ENCODE results near the gene UTRN. TPM values are rescaled to one million over a fixed set of nuclear protein-coding genes. Genes with fewer than 3 reads are reported as not detected.

UTRN gene
- total RNA-seq, 1 donor from 2014 or later: 146 TPM

DNA sequence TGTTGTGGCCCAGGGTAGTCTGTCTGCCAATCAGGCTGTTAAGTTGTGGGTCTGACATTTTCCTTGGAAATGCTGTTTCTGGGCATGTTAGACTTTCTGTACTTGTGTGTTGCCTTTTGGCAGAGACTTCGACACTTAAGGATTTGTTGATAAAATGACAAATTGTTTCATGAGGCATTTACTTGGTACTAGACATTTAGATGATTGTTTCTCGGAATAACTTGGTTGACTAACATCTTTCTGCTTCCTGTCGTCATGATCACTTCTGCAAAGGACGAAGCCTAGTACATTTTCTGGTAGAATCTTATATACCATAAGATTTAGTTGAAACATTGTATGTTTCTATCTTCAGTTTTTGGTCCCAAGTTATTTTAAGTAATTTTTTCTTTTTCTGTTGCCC is 34.1 kb downstream of the UTRN start:
- H3K4me3 Mint-ChIP-seq: no peak overlapping the region
- H3K4me1 Mint-ChIP-seq: peaks cover 42% of the 10 kb centered on the region
- no peaks in the 10 kb centered on the region for H3K36me3 Mint-ChIP-seq
- no peaks in the 10 kb centered on the region for H3K9me3 Mint-ChIP-seq
- no peaks in the 10 kb centered on the region for H3K27me3 Mint-ChIP-seq (ENCODE audit: low read depth)
- DNase-seq (ENCODE audit: low spot score in 2 of 2, unreplicated experiment in 2 of 2): no peak
- H3K27ac Mint-ChIP-seq: peak overlapping the region; percentile 12
- TF ChIP-seq, protein P1, sequence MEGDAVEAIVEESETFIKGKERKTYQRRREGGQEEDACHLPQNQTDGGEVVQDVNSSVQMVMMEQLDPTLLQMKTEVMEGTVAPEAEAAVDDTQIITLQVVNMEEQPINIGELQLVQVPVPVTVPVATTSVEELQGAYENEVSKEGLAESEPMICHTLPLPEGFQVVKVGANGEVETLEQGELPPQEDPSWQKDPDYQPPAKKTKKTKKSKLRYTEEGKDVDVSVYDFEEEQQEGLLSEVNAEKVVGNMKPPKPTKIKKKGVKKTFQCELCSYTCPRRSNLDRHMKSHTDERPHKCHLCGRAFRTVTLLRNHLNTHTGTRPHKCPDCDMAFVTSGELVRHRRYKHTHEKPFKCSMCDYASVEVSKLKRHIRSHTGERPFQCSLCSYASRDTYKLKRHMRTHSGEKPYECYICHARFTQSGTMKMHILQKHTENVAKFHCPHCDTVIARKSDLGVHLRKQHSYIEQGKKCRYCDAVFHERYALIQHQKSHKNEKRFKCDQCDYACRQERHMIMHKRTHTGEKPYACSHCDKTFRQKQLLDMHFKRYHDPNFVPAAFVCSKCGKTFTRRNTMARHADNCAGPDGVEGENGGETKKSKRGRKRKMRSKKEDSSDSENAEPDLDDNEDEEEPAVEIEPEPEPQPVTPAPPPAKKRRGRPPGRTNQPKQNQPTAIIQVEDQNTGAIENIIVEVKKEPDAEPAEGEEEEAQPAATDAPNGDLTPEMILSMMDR (IDR thresholded peaks at IDR 0.05; ENCODE audit: unreplicated experiment): no peak

DNA sequence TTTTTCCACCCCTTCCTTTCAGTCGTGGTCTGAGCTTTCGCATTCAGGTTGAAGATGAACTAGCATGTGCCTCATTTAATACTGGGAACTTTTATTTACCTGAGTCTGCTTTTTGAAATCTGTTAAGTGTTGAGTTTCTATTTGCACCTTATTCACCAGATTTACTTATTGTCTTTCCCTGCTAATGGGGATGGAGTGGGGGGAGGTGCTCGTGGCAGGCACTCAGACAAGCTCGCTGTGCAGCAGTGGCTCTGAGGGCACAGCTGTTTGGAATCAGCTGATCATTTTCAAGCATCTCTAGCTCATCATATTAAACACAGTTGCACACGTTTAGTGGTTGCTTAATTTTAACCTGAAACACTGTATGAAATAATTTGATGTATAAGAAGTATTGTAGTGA is 35.6 kb downstream of the UTRN start:
- Mint-ChIP-seq H3K4me3 (no peak overlapping the region), H3K36me3 (no peaks in the 10 kb centered on the region), H3K4me1 (peaks cover 46% of the 10 kb centered on the region), H3K27me3 (ENCODE audit: low read depth) (no peaks in the 10 kb centered on the region), H3K27ac (no peak overlapping the region), H3K9me3 (no peaks in the 10 kb centered on the region)
- DNase-seq (ENCODE audit: low spot score in 2 of 2, unreplicated experiment in 2 of 2): no peak
- TF ChIP-seq, protein P1 (IDR thresholded peaks at IDR 0.05; ENCODE audit: unreplicated experiment): no peak

- TF ChIP-seq, protein P1 (IDR thresholded peaks at IDR 0.05; ENCODE audit: unreplicated experiment): no peak
- Mint-ChIP-seq H3K36me3 (no peaks in the 10 kb centered on the region), H3K27me3 (ENCODE audit: low read depth) (no peaks in the 10 kb centered on the region), H3K9me3 (no peaks in the 10 kb centered on the region), H3K27ac (peak overlapping the region; percentile 43), H3K4me3 (no peak overlapping the region), H3K4me1 (peaks cover 44% of the 10 kb centered on the region)
- DNase-seq (ENCODE audit: low spot score in 2 of 2, unreplicated experiment in 2 of 2): no peak
Observed at GRCh38 chr6:144321839-144322591, 36.9 kb downstream of the UTRN start.

DNA sequence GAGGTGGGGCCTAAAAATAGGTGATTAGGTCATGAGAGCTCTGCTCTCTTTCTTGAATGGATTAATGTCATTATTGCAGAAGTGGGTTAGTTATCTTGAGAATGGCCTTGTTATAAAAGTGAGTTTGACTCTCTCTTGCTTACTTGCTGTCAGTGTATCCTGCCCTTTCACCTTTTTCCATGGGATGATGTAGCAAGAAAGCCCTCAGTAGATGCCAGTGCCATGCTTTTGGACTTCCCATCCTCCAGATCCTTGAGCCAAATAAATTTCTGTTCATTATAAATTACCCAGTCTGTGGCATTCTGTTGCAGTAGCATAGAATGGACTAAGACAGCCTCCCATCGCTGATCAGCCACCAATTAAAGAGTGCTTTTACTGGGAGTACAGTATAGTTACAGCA is 40.1 kb downstream of the UTRN start:
- Mint-ChIP-seq H3K4me3 (no peak overlapping the region), H3K36me3 (no peaks in the 10 kb centered on the region), H3K27ac (no peak overlapping the region), H3K4me1 (peaks cover 61% of the 10 kb centered on the region), H3K9me3 (no peaks in the 10 kb centered on the region), H3K27me3 (ENCODE audit: low read depth) (no peaks in the 10 kb centered on the region)
- DNase-seq (ENCODE audit: low spot score in 2 of 2, unreplicated experiment in 2 of 2): no peak
- TF ChIP-seq, protein P1 (IDR thresholded peaks at IDR 0.05; ENCODE audit: unreplicated experiment): no peak

DNA sequence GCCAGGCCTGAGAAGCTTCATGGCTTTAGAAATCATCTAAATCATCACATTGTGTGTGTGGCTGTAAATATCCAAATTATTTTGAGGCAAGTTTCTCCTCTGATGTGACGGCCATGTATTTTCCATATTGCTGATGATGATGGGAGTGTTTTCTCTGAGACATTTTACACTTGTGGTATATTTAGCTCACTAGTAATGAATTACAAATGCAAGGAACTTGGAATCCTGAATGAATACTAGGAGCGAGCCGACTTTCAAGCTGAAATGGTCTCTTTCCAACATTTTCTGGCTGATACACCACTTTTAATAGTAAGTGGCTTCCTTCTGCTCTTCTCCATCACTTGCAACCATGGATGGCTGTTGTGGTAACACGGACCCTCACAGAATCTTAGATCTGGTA is 41.3 kb downstream of the UTRN start:
- Mint-ChIP-seq H3K4me1 (peaks cover 62% of the 10 kb centered on the region), H3K36me3 (no peaks in the 10 kb centered on the region), H3K4me3 (no peak overlapping the region), H3K9me3 (no peaks in the 10 kb centered on the region), H3K27me3 (ENCODE audit: low read depth) (no peaks in the 10 kb centered on the region), H3K27ac (peak overlapping the region; percentile 57)
- TF ChIP-seq, protein P1 (IDR thresholded peaks at IDR 0.05; ENCODE audit: unreplicated experiment): no peak
- DNase-seq (ENCODE audit: low spot score in 2 of 2, unreplicated experiment in 2 of 2): no peak

Measured in mesothelial cell of epicardium (in vitro differentiated cells).